HepG2 (cell line): Measurements from ENCODE around the gene MRPS25. TPM values are rescaled to one million over a fixed set of nuclear protein-coding genes. Genes with fewer than 3 reads are reported as not detected.

Experiments used
- ATAC-seq: fragments of 200-7000 bp; cut with Tn5 transposase; 3 replicates; pipeline ENCODE4 v1.9.1; 2020; ENCODE audit warnings: mild to moderate bottlenecking, moderate library complexity
- BruUV-seq: library from RNA; stranded (reverse); fragments of 400-500 nt; replicated peaks from 2 replicates; lab custom pipeline; 2021; lab: Mats Ljungman, UMichigan
- CTCF ChIA-PET: fragments of 300-600 bp; formaldehyde crosslinking; extraction: SDS; loops from one replicate; lab custom pipeline; 2021; ENCODE audit warnings: low total read pairs, inconsistent platforms, low intra/inter-chr PET ratio; lab: Yijun Ruan, JAX
- POLR2A ChIA-PET: fragments of 350-600 bp; sonication (Branson Sonifier 250); formaldehyde crosslinking; loops from one replicate; lab custom pipeline; 2020; ENCODE audit warnings: antibody characterized with exemption, inconsistent platforms; lab: Yijun Ruan, JAX
- DNase-seq: peaks from one replicate; pipeline ENCODE4 v3.0.0-alpha.2; 2015; ENCODE audit warnings: low spot score
- FAIRE-seq: peaks from 3 replicates; lab custom pipeline; 2011; peaks lifted over from hg19 to GRCh38; lab: Jason Lieb, UNC
- H2AFZ ChIP-seq: one replicate; pipeline ENCODE4 v1.6.1; 2011; ENCODE audit warnings: low read length, inconsistent platforms
- H3K27ac ChIP-seq: fragments of 300-600 bp; 3 replicates; pipeline ENCODE4 v1.8.0; 2011; ENCODE audit warnings: mixed run types, mild to moderate bottlenecking, mixed read lengths, low read length, inconsistent platforms; ENCODE audit not compliant: insufficient read depth; ENCODE audit errors: extremely low read length
- H3K27me3 ChIP-seq, 2 experiments: fragments of 200-600 bp in 1 of 2; 2 replicates in 1 of 2; 3 replicates in 1 of 2; pipeline versions ENCODE4 v1.6.0 to v1.8.0; 2011; ENCODE audit warnings: low read length in 2 of 2, mild to moderate bottlenecking in 2 of 2, moderate library complexity in 2 of 2, inconsistent platforms in 1 of 2; ENCODE audit not compliant: insufficient read depth in 2 of 2, control insufficient read depth in 1 of 2
- H3K36me3 ChIP-seq, 2 experiments: fragments of 200-600 bp in 1 of 2; replicated peaks in 1 of 2; 2 replicates in 1 of 2; 3 replicates in 1 of 2; pipeline versions ENCODE4 v1.5.1 to v1.8.0; 2011; ENCODE audit warnings: low read length in 2 of 2, inconsistent platforms in 1 of 2; ENCODE audit not compliant: insufficient read depth in 2 of 2, control insufficient read depth in 1 of 2
- H3K4me1 ChIP-seq: 2 replicates; pipeline ENCODE4 v1.5.1; 2012; ENCODE audit warnings: low read length, inconsistent platforms; ENCODE audit not compliant: insufficient read depth
- H3K4me2 ChIP-seq: 2 replicates; pipeline ENCODE4 v1.6.0; 2011; ENCODE audit warnings: low read depth, low read length, inconsistent platforms
- H3K4me3 ChIP-seq, 3 experiments: fragments of 200-600 bp in 1 of 3; sonication (generic), shearing (Covaris generic) in 1 of 3; replicated peaks in 1 of 3; 2 replicates each; pipeline ENCODE4 v1.5.1; 2011 to 2016; ENCODE audit warnings: low read length in 3 of 3, inconsistent platforms in 2 of 3, low read depth in 2 of 3, mild to moderate bottlenecking in 2 of 3, control low read depth in 1 of 3, mixed read lengths in 1 of 3; ENCODE audit not compliant: insufficient read depth in 1 of 3
- H3K79me2 ChIP-seq: one replicate; pipeline ENCODE4 v1.6.1; 2011; ENCODE audit warnings: low read length, inconsistent platforms; ENCODE audit not compliant: insufficient read depth
- H3K9ac ChIP-seq: 2 replicates; pipeline ENCODE4 v1.6.0; 2011; ENCODE audit warnings: mild to moderate bottlenecking, low read depth, low read length, inconsistent platforms; ENCODE audit not compliant: insufficient read depth
- H3K9me3 ChIP-seq: 2 replicates; pipeline ENCODE4 v1.5.1; 2012; ENCODE audit warnings: mild to moderate bottlenecking, low read length
- H4K20me1 ChIP-seq: 2 replicates; pipeline ENCODE4 v1.6.0; 2011; ENCODE audit warnings: inconsistent platforms, mild to moderate bottlenecking, low read length, moderate library complexity; ENCODE audit not compliant: insufficient read depth
- AGO2 ChIP-seq: fragments of 200-400 bp; formaldehyde crosslinking; optimal IDR thresholded peaks from 2 replicates; pipeline ENCODE3; 2017; ENCODE audit warnings: mild to moderate bottlenecking, low read depth, low read length, moderate library complexity
- ATF7 ChIP-seq, 2 experiments: fragments of 450-650 bp in 1 of 2; sonication (generic) in 1 of 2; formaldehyde crosslinking in 1 of 2; IDR thresholded peaks; 2 replicates each; pipeline versions ENCODE4 v1.4.0 to v1.6.1; 2016 to 2020; ENCODE audit warnings: antibody characterized with exemption in 1 of 2, mild to moderate bottlenecking in 1 of 2, missing genetic modification reagents in 1 of 2
- TRIM22 ChIP-seq: fragments of 450-650 bp; IDR thresholded peaks from 2 replicates; pipeline ENCODE4 v1.6.1; 2017
- ZFP91 ChIP-seq: sonication (generic); formaldehyde crosslinking; IDR thresholded peaks from 2 replicates; pipeline ENCODE4 v1.9.0; 2022; ENCODE audit warnings: missing genetic modification reagents, mild to moderate bottlenecking, borderline replicate concordance
- ZNF329 ChIP-seq: sonication (generic); formaldehyde crosslinking; IDR thresholded peaks from 2 replicates; pipeline ENCODE4 v1.9.0; 2021; ENCODE audit warnings: low read depth, mild to moderate bottlenecking, missing genetic modification reagents
- ZNF687 ChIP-seq: sonication (generic); formaldehyde crosslinking; IDR thresholded peaks from 2 replicates; pipeline ENCODE4 v1.5.1; 2020; ENCODE audit warnings: mild to moderate bottlenecking, missing genetic modification reagents, moderate library complexity
- ZSCAN12 ChIP-seq: sonication (generic); formaldehyde crosslinking; IDR thresholded peaks from 2 replicates; pipeline ENCODE4 v1.9.0; 2021; ENCODE audit warnings: mild to moderate bottlenecking, missing genetic modification reagents
- WGBS: methylation state at CpG from one replicate; pipeline ENCODE4 v1.1.6; 2017; ENCODE audit warnings: low lambda C conversion rate; 5-methylcytosine and 5-hydroxymethylcytosine counted together
- in situ Hi-C: cut with HindIII; loops from 2 replicates; pipeline ENCODE4 v1.10.0; 2017; ENCODE audit warnings: low pct_unique_long_range_greater_than_20kb; ENCODE audit not compliant: extremely low pct_ligation_motif_present
- intact Hi-C: fragments of 100-400 bp; cut with micrococcal nuclease; formaldehyde crosslinking; loops from one replicate; pipeline ENCODE4 v1.10.0; 2022; ENCODE audit not compliant: unreplicated experiment
- polyA plus RNA-seq, 8 experiments: library from polyadenylated mRNA; depleted of rRNA in 3 of 8; stranded (reverse) in 7 of 8; unstranded in 1 of 8; fragments of >200 nt; fragmentation: Illumina TruSeq in 4 of 8; extraction: Trizol in 4 of 8; gene quantifications; 2 replicates each; pipeline versions ENCODE4 v1.2.1 to v1.2.3, GENCODE V29; 2011 to 2016; ENCODE audit warnings: low read depth in 4 of 8, missing spikeins in 1 of 8, mixed read lengths in 1 of 8; ENCODE audit not compliant: insufficient read depth in 1 of 8
- total RNA-seq, 5 experiments: library from RNA; depleted of rRNA; stranded (reverse); fragments of >200 nt; fragmentation: Illumina TruSeq; extraction: Trizol; gene quantifications; 2 replicates each; pipeline ENCODE4 v1.2.3, GENCODE V29; 2016; ENCODE audit warnings: low read depth in 1 of 5

MRPS25 gene
- total and polyA plus RNA-seq, 2 of the 13 experiments (the other 11 are each of a cell fraction or from before 2014, with no cell fraction given): 60.1 to 74.3 TPM

GRCh38 chr3:15051531-15051930 is 13.6 kb downstream of the MRPS25 start (continued):
- TF ChIP-seq ZNF687 (CRISPR knock-in tag): peak; percentile 45
- no peak for TF ChIP-seq ZNF329
- TF ChIP-seq AGO2: peak; percentile 22
- TF ChIP-seq ZFP91 (CRISPR knock-in tag): 0 out of 2 replicates have a peak, but pooled peaks have one; percentile 38
- TF ChIP-seq ZSCAN12 (CRISPR knock-in tag): no peak

- Histone ChIP-seq H2AFZ (no peak overlapping the region), H3K4me1 (peaks cover 9% of the 10 kb centered on the region; the same call in 1 of the 2 replicates), H3K4me2 (no peak overlapping the region), H3K9ac (no peak overlapping the region), H3K79me2 (peaks cover 20% of the 10 kb centered on the region), H3K9me3 (no peaks in the 10 kb centered on the region), H3K36me3 (peaks cover 32 to 93% of the 10 kb centered on the region in 2 experiments), H3K27ac (no peak overlapping the region), H4K20me1 (peaks cover 11% of the 10 kb centered on the region), H3K4me3 (no peak overlapping the region), H3K27me3 (no peaks in the 10 kb centered on the region)
- BruUV-seq: no TSS peak
- DNase-seq (no peak), ATAC-seq (no peak), FAIRE-seq (no peak)
- TF ChIP-seq ATF7 (IDR thresholded peaks at IDR 0.05) (peak; percentile 64), ATF7 (CRISPR knock-in tag; IDR thresholded peaks at IDR 0.05) (no peak), TRIM22 (no peak)
- ChIA-PET POLR2A (interaction anchor here (1.4 kb wide), 1 partner anchor 14 kb away, joined by 13 read pairs; the partner anchor contains the start of gene MRPS25), CTCF (no interaction called here)
- in situ Hi-C loops (no loop called here), intact Hi-C loops (no loop called here)
- WGBS: 92% methylated on average over 3 of the region's 3 CpGs
Observed at GRCh38 chr3:15050405-15051092, 14.6 kb downstream of the MRPS25 start.
